ENCODE measurements around the gene IPP.

- no peak for TF ChIP-seq CTCF (conservative IDR thresholded peaks at IDR 0.05; ENCODE audit: low read length)
- TF ChIP-seq EZH2phosphoT487 (IDR thresholded peaks at IDR 0.05; ENCODE audit: borderline replicate concordance): no peak
Observed at GRCh38 chr1:45796946-45797345, 46.5 kb upstream of the IPP start.
